GM19463 (cell line): Measurements from ENCODE around the gene MGAT5.

Experiments used
- ATAC-seq: cut with Tn5 transposase; IDR thresholded peaks from one replicate; pipeline ENCODE4 v1.9.1; 2021; ENCODE audit warnings: mild to moderate bottlenecking, moderate library complexity; ENCODE audit not compliant: unreplicated experiment

MGAT5 gene

DNA sequence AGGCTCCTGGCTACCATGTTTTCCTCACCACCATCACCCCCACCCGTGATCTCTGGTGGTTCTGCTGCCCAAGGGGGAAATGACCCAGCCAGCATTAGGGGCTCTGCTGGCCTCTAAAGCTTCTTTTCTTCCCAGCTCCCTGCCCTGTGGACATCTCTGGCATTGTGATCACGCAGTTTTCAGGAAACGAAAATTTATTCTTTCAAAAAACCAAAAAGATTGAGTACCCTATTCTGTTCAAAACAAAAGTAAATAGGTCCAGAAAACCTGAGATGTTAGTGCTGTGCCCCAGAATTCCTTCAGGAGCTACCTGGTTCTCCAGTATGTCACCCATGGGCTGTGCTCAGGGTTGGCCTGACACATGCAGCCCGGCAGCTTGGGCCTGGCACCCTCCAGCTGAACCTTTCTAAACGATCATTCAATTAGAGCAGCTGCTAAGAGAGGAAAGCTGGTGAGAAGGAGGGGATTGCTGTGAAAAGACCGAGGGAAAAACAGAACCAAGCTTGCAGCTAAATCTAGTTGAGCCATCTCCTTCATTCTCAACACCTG is 157.5 kb downstream of the MGAT5 start:
- ATAC-seq = no peak

DNA sequence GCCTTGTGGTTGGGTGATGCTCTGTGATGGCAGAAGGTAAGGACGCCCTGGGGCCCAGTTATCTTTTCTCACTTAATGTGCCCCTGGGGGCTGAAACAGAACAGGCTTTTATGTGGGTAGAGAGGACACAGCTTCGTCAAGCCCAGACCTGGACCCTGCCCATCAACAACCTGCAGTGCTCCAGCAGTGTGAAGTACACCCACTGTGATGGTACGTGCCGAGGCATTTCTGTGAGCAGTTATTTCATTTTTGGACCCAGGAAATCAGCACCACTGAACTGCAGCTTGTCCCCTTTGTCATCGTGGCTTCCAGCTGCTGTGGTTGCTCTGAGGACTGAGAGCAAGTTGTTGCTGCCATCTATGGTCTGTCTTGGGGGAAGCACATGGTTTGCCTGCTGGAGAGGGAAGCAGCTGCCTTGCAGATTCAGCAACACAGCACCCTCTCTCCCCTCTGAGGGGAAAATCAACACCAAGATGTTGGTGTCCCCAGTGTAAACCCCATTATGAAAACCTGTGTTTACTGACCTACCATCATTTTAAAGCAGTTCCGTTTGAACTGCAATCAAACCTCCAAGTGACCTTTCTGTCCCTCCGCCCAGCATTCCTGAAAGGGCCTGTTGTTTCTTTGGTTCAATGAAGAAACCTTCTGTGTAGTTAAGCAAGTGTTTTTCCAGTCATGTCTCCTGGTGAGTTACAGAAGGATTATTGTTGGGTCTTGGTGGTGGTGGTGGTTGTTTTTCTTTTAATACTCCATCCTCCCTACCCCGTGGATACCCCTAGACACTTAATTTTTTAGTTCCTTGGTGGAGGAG is 158.2 kb downstream of the MGAT5 start:
- peak; percentile 95 for ATAC-seq

DNA sequence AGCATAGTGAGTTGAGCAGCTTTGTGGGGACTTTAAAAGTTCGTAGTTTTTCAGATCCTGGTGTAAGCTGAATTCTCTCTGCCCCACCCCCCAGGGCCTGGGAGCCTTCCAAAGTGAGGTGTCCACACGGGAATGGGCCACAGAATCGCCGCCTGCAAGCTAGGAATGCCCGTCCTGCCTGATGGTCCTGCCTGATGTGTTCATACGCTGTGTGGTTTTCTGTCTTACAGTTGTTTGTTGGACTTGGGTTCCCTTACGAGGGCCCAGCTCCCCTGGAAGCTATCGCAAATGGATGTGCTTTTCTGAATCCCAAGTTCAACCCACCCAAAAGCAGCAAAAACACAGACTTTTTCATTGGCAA is 158.7 kb downstream of the MGAT5 start:
- no peak for ATAC-seq

DNA sequence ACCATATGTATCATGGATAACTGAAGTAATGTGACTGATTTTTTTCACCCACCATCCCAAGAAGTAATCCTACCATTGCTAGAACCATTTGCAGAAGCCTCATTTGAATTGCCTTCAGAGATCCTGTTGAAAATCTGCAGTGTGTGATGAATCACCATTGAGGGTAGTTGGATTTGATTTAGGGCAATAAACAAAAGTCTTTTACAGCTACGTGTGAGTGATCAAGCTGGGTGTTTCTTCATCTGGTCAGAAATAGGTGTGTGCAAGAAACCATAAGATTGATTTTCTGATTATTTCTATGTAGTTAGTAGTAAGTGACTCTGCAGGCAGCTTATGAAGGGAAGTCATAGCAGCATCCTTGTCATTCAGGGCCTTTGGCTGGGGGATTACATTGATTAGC is 159.6 kb downstream of the MGAT5 start:
- ATAC-seq = no peak

DNA sequence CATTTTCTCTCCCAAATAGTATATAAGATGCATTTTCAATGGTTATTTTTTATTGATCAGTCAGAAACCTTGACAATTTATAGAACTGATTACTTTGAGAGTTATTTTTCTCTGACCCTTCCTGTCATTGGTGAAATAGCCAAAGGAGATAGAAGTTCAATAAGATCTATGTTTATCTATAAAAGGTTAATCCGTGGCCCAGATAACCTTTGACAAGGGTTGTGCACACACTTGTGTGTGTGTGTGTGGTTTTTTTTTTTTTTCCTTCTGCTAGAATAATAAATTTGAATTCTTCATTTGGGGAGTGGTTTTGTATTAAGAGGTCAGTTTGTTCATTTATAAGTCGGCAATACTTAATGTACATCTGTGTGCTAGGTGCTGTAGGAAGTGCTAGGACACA is 160.0 kb downstream of the MGAT5 start:
- ATAC-seq = no peak

DNA sequence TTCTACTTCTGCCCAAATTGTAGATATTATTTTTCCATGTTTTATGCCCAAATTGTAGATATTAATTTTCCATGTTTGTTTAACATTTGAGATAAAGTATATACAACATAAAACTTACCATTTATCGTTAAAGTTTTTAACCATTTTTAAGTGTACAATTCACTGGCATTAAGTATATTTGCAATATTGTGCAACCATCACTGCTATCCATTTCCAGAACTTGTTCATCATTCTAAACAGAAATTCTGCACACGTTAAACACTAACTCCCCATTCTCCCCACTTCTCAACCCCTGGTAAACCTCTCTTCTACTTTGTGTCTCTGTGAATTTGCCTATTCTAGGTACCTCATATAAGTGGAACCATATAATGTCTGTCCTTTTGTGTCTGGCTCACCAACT is 162.1 kb downstream of the MGAT5 start:
- no peak for ATAC-seq

DNA sequence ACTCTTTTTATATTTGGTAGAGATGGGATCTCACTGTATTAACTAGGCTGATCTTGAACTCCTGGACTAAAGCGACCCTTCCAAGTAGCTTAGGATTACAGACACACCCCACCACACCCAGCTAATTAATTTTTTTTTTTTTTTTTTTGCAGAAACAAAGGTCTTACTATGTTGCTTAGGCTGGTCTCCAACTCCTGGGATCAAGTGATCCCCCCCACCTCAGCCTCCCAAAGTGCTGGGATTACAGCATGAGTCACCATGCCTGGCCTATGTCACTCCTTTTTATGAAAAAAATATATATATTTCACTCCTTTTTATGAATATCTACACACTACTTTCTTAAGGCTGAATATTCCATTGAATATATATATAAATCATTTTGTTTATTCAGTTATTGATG is 162.8 kb downstream of the MGAT5 start:
- no peak for ATAC-seq

DNA sequence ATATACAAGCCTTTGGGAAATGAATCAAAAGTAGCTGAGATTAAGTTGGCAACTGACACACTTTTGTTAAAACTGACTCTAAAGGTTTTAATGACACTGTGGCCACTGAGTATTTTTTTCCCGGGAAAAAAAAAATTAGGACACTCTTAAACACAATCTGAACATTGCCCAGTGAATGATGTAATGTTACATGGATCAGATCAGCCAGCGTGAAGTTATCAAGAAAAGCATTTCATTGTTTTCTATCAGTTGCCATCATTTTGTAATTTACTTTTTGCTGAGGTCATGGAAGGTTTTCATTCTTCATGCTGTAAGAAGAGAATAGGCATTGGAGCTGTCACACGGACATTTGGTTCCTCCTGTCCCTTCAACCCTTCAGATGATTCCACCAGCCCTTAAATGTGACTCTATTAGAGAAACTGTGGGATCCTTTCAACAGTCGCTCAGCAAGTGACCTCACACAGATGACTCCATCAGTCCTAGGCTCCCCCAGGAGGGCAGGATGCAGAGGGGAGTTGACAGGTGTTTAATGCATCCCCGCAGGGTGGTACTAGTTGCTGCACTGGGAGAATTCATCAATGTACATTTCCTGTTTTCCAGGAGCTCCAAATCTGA is 164.2 kb downstream of the MGAT5 start:
- no peak for ATAC-seq

DNA sequence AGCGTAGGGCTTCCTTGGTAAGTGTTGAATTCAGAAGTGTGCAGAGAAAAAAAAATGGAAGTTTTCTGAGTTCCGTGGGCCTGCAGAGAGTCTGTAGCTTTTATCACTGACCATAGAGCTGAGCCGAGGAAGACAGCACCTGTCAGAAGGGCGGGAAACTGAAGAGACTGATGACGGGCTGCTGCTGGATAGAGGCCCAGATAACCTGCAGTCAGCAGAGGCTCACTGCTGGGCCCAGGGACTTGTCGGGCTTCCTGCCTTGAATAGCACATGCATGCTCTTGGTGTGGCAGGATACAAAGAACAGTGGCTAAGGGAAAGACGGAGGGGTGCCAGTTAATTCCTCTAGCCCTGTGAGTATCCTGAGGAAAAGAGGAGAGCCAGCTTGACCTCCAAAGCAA is 166.4 kb downstream of the MGAT5 start:
- no peak for ATAC-seq

DNA sequence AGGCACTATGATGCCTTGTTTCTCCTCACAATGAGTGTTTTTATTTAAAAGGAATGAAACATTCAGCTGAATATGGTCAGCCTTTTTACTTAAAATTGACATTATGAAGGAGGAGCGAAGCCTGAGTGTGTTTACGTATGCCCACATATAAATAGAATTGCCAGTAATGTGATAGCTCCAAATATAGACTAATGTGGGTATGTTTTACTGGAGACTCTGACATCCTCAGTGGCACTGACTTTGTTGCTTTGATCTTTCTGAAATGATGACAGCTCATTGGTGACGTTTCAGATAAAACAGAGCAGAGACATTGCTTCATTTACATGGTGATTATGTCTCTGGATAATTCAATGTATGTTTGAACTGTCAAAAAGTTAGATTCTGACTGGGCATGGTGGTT is 167.0 kb downstream of the MGAT5 start:
- ATAC-seq = no peak

DNA sequence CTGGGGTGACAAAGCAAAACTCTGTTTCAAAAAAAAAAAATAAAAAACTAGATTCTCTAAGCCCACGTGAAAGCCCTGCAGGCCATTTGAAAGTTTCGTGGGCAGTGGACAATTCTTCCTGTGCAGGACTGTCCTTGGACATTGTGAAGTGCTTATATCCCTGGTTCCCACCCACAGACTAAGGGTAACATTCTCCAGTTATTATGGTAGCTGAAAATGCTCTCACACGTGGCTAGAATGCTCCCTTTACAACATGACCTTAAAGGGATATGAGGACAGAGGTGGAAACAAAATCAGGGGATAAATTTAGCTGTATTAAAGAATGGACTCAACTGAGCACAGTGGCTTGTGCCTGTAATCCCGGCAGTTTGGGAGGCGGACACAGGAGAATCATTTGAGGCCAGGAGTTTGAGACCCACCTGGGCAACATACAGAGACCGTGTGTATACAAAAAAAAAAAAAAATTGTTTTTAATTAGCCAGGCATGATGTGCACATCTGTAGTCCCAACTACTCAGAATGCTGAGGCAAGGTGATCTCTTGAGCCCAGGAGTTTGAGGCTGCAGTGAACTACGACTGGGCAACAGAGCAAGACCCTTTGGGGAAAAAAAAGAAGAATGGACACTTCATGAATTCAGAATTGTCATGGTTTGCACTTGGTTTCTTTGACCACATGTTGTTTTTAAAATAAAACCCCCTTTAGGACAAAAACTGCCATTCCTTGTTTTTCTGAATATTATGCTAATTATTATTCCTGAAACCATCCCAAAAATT is 167.9 kb downstream of the MGAT5 start:
- ATAC-seq = no peak

DNA sequence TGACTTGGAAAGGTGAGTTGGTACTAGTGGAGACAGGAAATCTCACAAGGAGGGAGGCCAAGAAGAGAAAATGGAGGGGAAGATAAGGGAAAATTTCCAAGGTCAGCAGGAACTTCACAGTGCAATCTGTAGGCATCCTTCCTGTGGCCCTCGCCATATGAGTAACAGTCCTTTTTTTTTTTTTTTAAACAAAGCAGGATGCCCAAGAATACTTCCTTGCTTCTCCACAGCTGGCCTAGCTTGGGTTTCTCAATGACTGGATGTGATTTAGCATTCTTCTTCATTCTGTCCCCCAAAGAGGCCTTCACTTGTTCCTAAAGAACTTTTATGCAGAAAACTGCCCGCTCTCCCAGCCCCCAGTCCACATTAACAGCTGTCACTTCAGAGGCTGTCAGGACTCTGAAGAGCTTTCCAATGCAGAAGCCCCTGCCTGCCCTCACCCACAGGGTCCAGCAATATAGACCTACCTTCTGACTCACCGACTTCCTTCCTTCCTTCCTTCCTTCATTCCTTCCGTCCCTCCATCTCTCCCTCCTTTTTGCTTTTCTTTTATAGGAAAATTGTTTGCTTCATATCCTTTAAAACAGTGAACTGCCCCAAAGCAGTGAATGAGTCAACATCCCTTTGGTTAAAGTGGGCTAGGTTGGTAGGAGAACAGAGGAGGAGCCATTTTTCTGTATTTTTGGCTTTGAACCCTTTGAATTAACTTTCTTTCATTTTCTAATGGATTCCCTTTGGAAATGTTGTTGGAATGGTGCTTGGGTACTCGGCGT is 172.0 kb downstream of the MGAT5 start:
- no peak for ATAC-seq

DNA sequence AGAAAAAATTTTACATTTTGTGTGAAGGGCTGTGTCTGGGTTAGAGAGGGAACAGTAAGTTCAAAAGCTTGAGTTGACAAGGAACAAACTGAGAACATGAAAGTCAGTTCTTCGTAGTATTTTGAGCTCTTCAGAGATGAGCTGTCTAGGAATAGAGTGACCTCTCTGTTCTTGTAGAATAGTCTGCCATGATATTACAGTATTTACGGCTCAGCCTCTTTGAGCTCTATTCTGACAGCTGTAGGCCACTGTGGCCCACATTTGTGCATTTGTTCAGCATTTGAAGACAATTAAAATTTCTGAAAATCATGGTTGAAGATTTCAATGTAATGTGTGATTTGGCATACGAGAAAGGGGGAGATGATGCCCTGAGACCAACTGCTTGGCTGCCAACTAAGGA is 172.8 kb downstream of the MGAT5 start:
- ATAC-seq = no peak

DNA sequence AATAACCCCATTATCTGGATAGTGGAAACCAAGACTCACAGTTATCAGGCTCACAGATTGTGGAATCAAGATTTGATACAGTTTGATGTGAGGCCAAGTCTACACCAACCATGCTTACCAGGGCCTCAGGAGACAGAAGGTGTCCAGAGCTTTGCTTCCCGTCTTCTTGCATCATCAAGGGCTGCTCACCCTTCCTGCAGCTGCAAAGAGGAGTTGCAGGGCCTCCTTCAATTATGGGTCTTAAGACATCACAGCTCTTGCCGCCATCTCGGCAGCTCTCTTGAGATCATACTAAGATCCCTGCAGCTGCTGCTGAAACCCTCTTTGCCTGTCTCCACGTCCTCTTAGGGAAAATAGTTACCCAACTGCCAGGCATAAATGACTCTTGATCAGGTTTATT is 176.0 kb downstream of the MGAT5 start:
- no peak for ATAC-seq

DNA sequence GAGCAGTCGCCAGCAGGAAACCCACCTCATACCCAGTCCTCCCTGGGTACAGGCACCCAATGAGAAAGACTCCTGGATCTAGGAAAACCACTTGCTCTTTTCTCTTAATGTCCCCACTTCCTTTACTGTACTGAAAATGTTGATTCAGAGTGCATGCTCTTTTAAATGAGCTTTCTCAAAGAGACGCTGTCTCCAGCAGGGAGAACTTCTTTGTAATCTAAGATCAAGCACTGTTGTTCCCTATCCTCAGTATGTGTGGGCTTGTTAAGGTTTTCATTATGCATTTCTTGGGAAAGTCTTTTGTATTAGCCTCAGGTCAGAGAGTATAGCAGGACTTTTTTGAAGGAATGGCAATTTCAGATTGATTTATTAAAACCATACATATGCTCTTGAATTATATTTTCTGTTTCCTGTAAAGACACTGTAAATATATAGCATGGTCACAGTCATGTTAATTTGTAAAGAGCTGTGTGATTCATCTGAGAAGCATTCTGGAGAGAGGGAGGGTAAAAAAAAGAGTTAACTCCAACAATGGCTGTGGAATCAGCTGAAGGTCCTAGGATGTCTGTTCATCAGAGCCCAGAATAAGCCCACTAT is 178.1 kb downstream of the MGAT5 start:
- no peak for ATAC-seq

DNA sequence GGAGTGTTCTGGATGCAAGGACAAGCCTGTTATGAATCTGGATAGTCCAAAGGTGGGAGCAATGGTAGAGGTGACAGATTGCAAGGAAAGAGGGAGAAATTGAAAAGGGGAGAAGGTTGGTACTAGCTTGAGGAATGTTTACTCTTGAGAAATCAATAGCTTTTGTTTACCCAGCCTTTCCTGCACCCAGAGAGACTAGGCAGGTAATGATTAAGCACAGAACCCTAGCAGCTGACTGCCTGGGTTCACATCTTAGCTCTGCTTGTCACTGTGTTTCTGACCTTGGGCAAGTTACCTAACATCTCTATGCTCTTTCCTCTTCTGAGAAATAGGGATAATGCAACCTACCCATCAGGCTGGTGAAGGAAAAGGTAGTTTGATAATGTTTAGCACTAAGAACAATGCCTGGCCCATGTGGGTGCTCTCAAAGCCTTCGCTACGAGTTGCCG is 178.6 kb downstream of the MGAT5 start:
- no peak for ATAC-seq

DNA sequence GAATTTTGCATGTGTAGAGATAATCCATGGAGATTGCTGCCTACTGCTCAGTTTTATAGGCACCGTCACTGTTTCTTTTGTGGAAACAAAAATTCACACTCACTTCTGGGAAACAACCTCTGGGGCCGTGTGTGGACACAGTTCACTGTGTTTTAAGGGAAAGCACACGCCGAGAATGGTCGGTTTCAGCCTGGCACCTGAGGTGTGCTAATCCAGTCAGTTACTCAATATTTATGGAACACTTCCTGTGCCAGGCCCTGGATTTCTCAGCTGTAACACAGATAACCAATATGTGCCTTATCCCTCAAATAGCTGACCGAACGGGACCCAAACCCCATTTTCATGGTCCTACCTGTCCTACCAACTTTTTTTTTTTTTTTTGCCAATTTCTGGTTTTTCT is 179.6 kb downstream of the MGAT5 start:
- ATAC-seq = no peak

DNA sequence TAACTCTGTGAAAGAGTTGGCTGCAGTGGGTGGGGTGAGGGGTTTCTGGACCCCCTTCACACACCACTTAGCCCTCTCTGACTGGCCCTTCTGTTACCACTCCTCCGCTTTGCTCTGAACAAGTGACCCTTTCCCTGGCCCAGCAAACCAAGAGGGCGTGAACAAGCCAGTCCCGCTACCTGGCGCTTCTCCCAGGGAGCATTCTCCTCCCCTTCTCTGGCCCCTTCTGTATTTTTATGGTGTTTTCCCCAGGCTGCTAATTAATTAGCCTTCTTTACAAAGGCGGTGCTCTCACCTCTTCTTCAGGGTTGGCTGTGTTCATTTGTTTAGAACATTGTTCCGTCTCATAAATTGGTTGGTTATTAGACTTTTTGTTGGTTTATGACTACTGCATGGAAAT is 180.1 kb downstream of the MGAT5 start:
- ATAC-seq = no peak

DNA sequence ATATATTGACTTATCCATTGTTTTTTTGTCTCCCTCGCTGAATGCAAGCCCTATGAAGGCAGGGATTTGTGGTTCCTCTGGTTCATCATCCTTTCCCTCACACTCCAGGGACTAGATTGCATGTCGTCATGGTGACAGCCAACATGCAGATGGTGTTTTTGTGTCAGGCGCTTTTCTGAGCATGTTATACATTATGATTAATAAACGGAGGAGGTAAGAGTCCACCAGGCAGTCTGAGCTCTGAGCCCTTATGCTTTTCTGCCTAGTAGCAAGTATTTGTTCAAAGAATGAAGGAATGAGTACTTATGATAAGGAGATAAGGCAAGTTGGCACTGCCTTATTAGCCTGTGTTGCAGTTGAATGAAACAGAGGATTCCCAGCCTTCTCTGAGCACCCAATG is 181.6 kb downstream of the MGAT5 start:
- no peak for ATAC-seq

DNA sequence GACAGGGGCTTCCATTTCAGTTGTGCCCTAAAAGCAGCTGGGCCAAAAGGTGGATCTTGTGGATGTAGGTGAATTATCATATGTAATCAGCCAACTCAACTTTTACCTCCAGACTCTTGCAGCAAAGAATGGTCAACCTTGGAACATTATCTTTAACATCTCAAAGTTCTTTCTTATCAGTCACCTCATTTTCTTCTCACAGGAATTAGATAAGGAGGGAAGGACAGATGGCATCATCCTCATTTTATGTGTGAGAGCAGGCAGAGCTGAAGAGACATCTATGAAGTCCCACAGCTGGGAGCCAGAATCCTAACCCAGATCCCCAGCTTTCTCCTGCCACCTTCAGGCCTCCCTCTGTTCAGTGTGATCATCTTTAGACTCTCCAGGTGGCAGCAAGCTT is 182.1 kb downstream of the MGAT5 start:
- ATAC-seq = no peak

DNA sequence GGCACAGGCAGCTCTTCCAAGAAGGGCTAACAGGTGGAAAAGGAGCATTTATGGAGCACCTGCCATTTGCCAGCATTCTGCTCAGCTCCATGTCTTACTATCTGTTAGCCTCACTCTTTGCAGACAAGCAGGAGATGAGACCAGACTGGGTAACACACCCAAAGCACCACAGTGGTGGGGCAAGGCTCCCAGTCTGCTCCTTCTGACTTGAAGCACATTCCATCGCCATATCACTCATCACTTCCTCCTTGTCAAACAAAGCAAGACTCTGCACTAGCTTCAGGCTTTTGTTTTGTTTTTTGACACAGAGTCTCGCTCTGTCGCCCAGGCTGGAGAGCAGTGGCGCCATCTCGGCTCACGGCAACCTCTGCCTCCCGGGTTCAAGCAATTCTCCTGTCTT is 182.8 kb downstream of the MGAT5 start:
- ATAC-seq = no peak
